Lower lobe of right lung (tissue), 2 donors: ENCODE data around the gene KCNG4. TPM values are rescaled to one million over a fixed set of nuclear protein-coding genes. Genes with fewer than 3 reads are reported as not detected.
A peak's percentile ranks its signal among the peaks of the same experiment; 100 is the strongest.

Experiments
- ATAC-seq, 2 donors: fragments of 200-7000 bp; cut with Tn5 transposase; one replicate each; pipeline ENCODE4 v1.9.1; 2020 to 2022; ENCODE audit warnings: mild to moderate bottlenecking in 2 of 2, moderate library complexity in 2 of 2
- DNase-seq: peaks from one replicate; pipeline ENCODE4 v3.0.0-alpha.2; 2020
- H3K27ac ChIP-seq: fragments of 200-600 bp; one replicate; pipeline ENCODE4 v1.8.0; 2022
- H3K27me3 ChIP-seq: fragments of 200-600 bp; one replicate; pipeline ENCODE4 v1.8.0; 2022; ENCODE audit warnings: low read depth
- H3K36me3 ChIP-seq: fragments of 200-600 bp; one replicate; pipeline ENCODE4 v1.8.0; 2022; ENCODE audit warnings: mild to moderate bottlenecking
- H3K4me1 ChIP-seq: fragments of 200-600 bp; one replicate; pipeline ENCODE4 v1.8.0; 2022
- H3K4me3 ChIP-seq: fragments of 200-600 bp; one replicate; pipeline ENCODE4 v1.8.0; 2022; ENCODE audit warnings: mild to moderate bottlenecking
- H3K9me3 ChIP-seq: fragments of 200-600 bp; one replicate; pipeline ENCODE4 v1.8.0; 2022
- CTCF ChIP-seq: fragments of 200-600 bp; IDR thresholded peaks from one replicate; pipeline ENCODE4 v1.8.0; 2022; ENCODE audit warnings: antibody characterized with exemption, mild to moderate bottlenecking
- intact Hi-C: fragments of 100-400 bp; cut with DNase I; formaldehyde crosslinking; loops from one replicate; pipeline ENCODE4 v1.11.0; 2022
- total RNA-seq: library from RNA; stranded (reverse); fragmentation: NEBNext Ultra II Directional; extraction: Animal tissue kit (Norgen Biotek cat#: 25700); gene quantifications from one replicate; pipeline ENCODE4 v1.2.1, GENCODE V29; 2021
- donor health status: DM: no; HTN: yes; CAD: no; lungs with severe emphysema.

The KCNG4 gene
- total RNA-seq, 1 donor from 2014 or later: not detected

- no peaks in the 10 kb centered on the region for H3K9me3 ChIP-seq
- no peaks in the 10 kb centered on the region for H3K27me3 ChIP-seq
- DNase-seq (no peak), ATAC-seq (peak; percentile 4 to 8)
- peaks cover 31% of the 10 kb centered on the region for H3K4me1 ChIP-seq
- H3K27ac ChIP-seq: peak overlapping the region; percentile 86
- intact Hi-C loops: no loop called here
- no peak for TF ChIP-seq CTCF
- no peak overlapping the region for H3K4me3 ChIP-seq
- peaks cover 35% of the 10 kb centered on the region for H3K36me3 ChIP-seq
Observed at GRCh38 chr16:84176192-84177053, 63.4 kb downstream of the KCNG4 start.

- intact Hi-C loops: no loop called here
- peak; percentile 28 to 54 for ATAC-seq
- TF ChIP-seq CTCF: peak; percentile 64
- H3K9me3 ChIP-seq: no peaks in the 10 kb centered on the region
- H3K27ac ChIP-seq: peak overlapping the region; percentile 86
- DNase-seq: peak; percentile 51
- peaks cover 26% of the 10 kb centered on the region for H3K36me3 ChIP-seq
- H3K4me1 ChIP-seq: peaks cover 31% of the 10 kb centered on the region
- no peak overlapping the region for H3K4me3 ChIP-seq
- H3K27me3 ChIP-seq: no peaks in the 10 kb centered on the region
Observed at GRCh38 chr16:84175350-84176081, 64.3 kb downstream of the KCNG4 start.

- peaks cover 15% of the 10 kb centered on the region for H3K36me3 ChIP-seq
- no peak overlapping the region for H3K4me3 ChIP-seq
- ATAC-seq (no peak), DNase-seq (no peak)
- no peaks in the 10 kb centered on the region for H3K9me3 ChIP-seq
- no peak for TF ChIP-seq CTCF
- H3K27ac ChIP-seq: no peak overlapping the region
- peaks cover 31% of the 10 kb centered on the region for H3K4me1 ChIP-seq
- no peaks in the 10 kb centered on the region for H3K27me3 ChIP-seq
- intact Hi-C loops: no loop called here
Observed at GRCh38 chr16:84174396-84174795, 65.4 kb downstream of the KCNG4 start.

- ATAC-seq: no peak
- intact Hi-C loops: no loop called here
Observed at GRCh38 chr16:84169765-84170310, 70.0 kb downstream of the KCNG4 start.

More at GRCh38 chr16:84169765-84170310, 70.0 kb downstream of the KCNG4 start:
- TF ChIP-seq CTCF: no peak
- no peaks in the 10 kb centered on the region for H3K4me1 ChIP-seq
- H3K4me3 ChIP-seq: no peak overlapping the region
- no peak overlapping the region for H3K27ac ChIP-seq
- H3K36me3 ChIP-seq: no peaks in the 10 kb centered on the region
- no peaks in the 10 kb centered on the region for H3K9me3 ChIP-seq
- no peak for DNase-seq
- peaks cover 5% of the 10 kb centered on the region for H3K27me3 ChIP-seq

Other genes starting within 250 kb of the KCNG4 start
- gene SLC38A8, start 197.2 kb downstream of the KCNG4 start, total RNA-seq: not detected
- 94.7 TPM for gene MBTPS1, start 123.1 kb downstream of the KCNG4 start, total RNA-seq
- 22.5 TPM for gene HSDL1, start 94.8 kb downstream of the KCNG4 start, total RNA-seq
- gene DNAAF1, start 94.7 kb downstream of the KCNG4 start, total RNA-seq: 18.8 TPM
- 60.6 TPM for gene TAF1C, start 53.0 kb downstream of the KCNG4 start, total RNA-seq
- gene ADAD2, start 48.9 kb downstream of the KCNG4 start, total RNA-seq: not detected
- 18.0 TPM for gene WFDC1, start 54.9 kb upstream of the KCNG4 start, total RNA-seq
- 56.2 TPM for gene ATP2C2, start 128.5 kb upstream of the KCNG4 start, total RNA-seq